ENCODE results near the gene CD1E. TPM values are rescaled to one million over a fixed set of nuclear protein-coding genes. Genes with fewer than 3 reads are reported as not detected.

The CD1E gene
- polyA plus RNA-seq (2013, experiment 1 of 2), result not detected
- not detected for polyA plus RNA-seq (2013, experiment 2 of 2)

GRCh38 chr1:158353303-158354075 lies at the start of gene CD1E:
CD1E (plus strand) TSS chr1:158353894; CDS start chr1:158353989, 95 bp downstream.
- WGBS, 2 donors (ENCODE audit: extremely low coverage in 2 of 2, insufficient read length in 2 of 2, insufficient replicate concordance in 1 of 2), result no CpG with 5 or more reads among the region's 6 CpGs
- no peak within 1 kb of the TSS for H2BK120ac ChIP-seq (ENCODE audit: low read depth, low read length)
- no peaks in the 10 kb centered on the region for H3K79me1 ChIP-seq (ENCODE audit: low read depth, low read length)
- H3K4ac ChIP-seq (ENCODE audit: low read length), result no peak within 1 kb of the TSS
- H2BK5ac ChIP-seq (ENCODE audit: low read length), result no peak within 1 kb of the TSS
- no peak within 1 kb of the TSS for H3K27ac ChIP-seq (replicated peaks; ENCODE audit: low read length)
- no peak within 1 kb of the TSS for H2AK5ac ChIP-seq (ENCODE audit: low read depth, low read length)
- H3K27me3 ChIP-seq (ENCODE audit: control insufficient read depth in 3 of 3, insufficient read depth in 3 of 3, low read depth in 1 of 3, low read length in 3 of 3), result no peaks in the 10 kb centered on the region
- H3K18ac ChIP-seq (ENCODE audit: low read length), result no peak within 1 kb of the TSS
- H4K91ac ChIP-seq (ENCODE audit: low read depth, low read length, poor library complexity), result no peak within 1 kb of the TSS
- H3K23ac ChIP-seq (ENCODE audit: low read depth, low read length, poor library complexity), result no peak within 1 kb of the TSS
- no peak within 1 kb of the TSS for H3K9ac ChIP-seq (ENCODE audit: low read depth, low read length, poor library complexity)
- H3K4me3 ChIP-seq (ENCODE audit: low read length in 2 of 2), result no peak within 1 kb of the TSS
- DNase-seq (ENCODE audit: low spot score), result no peak
- no peaks in the 10 kb centered on the region for H3K9me3 ChIP-seq (replicated peaks in 1 of 2; ENCODE audit: control insufficient read depth in 2 of 2, insufficient read depth in 1 of 2, low read depth in 1 of 2, low read length in 2 of 2)
- no peak within 1 kb of the TSS for H2BK12ac ChIP-seq (ENCODE audit: low read length)
- no peaks in the 10 kb centered on the region for H3K36me3 ChIP-seq (replicated peaks in 1 of 2; ENCODE audit: control insufficient read depth in 2 of 2, insufficient read depth in 2 of 2, low read length in 2 of 2)
- H3K4me2 ChIP-seq (ENCODE audit: insufficient read depth, low read length, poor library complexity, severe bottlenecking), result no peak within 1 kb of the TSS
- H2BK15ac ChIP-seq (ENCODE audit: low read length), result no peak within 1 kb of the TSS
- H3K4me1 ChIP-seq (ENCODE audit: control insufficient read depth in 2 of 2, insufficient read depth in 1 of 2, low read depth in 1 of 2, low read length in 2 of 2), result no peaks in the 10 kb centered on the region
- H4K8ac ChIP-seq (ENCODE audit: low read depth, low read length), result no peak within 1 kb of the TSS
- no peak within 1 kb of the TSS for H3K14ac ChIP-seq (ENCODE audit: low read length)
- no peak within 1 kb of the TSS for H2AFZ ChIP-seq (ENCODE audit: low read length)

GRCh38 chr1:158310623-158311022 lies 43.1 kb upstream of the CD1E start:
- no peak overlapping the region for H3K23ac ChIP-seq (ENCODE audit: low read depth, low read length, poor library complexity)
- WGBS, 2 donors (ENCODE audit: extremely low coverage in 2 of 2, insufficient read length in 2 of 2, insufficient replicate concordance in 1 of 2), result no CpG with 5 or more reads among the region's 1 CpG
- no peak overlapping the region for H3K4me3 ChIP-seq (ENCODE audit: low read length in 2 of 2)
- no peak overlapping the region for H2BK12ac ChIP-seq (ENCODE audit: low read length)
- no peaks in the 10 kb centered on the region for H3K79me1 ChIP-seq (ENCODE audit: low read depth, low read length)
- no peak overlapping the region for H3K18ac ChIP-seq (ENCODE audit: low read length)
- no peaks in the 10 kb centered on the region for H3K36me3 ChIP-seq (replicated peaks in 1 of 2; ENCODE audit: control insufficient read depth in 2 of 2, insufficient read depth in 2 of 2, low read length in 2 of 2)
- H2BK5ac ChIP-seq (ENCODE audit: low read length), result no peak overlapping the region
- no peak overlapping the region for H2BK120ac ChIP-seq (ENCODE audit: low read depth, low read length)
- H2BK15ac ChIP-seq (ENCODE audit: low read length), result no peak overlapping the region
- no peak overlapping the region for H3K27ac ChIP-seq (replicated peaks; ENCODE audit: low read length)
- no peak overlapping the region for H2AFZ ChIP-seq (ENCODE audit: low read length)
- H3K27me3 ChIP-seq (ENCODE audit: control insufficient read depth in 3 of 3, insufficient read depth in 3 of 3, low read depth in 1 of 3, low read length in 3 of 3), result no peaks in the 10 kb centered on the region
- no peak overlapping the region for H3K4ac ChIP-seq (ENCODE audit: low read length)
- no peak overlapping the region for H3K9ac ChIP-seq (ENCODE audit: low read depth, low read length, poor library complexity)
- H3K9me3 ChIP-seq (replicated peaks in 1 of 2; ENCODE audit: control insufficient read depth in 2 of 2, insufficient read depth in 1 of 2, low read depth in 1 of 2, low read length in 2 of 2), result no peaks in the 10 kb centered on the region
- no peak overlapping the region for H4K91ac ChIP-seq (ENCODE audit: low read depth, low read length, poor library complexity)
- H3K4me2 ChIP-seq (ENCODE audit: insufficient read depth, low read length, poor library complexity, severe bottlenecking), result no peak overlapping the region
- H4K8ac ChIP-seq (ENCODE audit: low read depth, low read length), result no peak overlapping the region
- H3K14ac ChIP-seq (ENCODE audit: low read length), result no peak overlapping the region
- no peaks in the 10 kb centered on the region for H3K4me1 ChIP-seq (ENCODE audit: control insufficient read depth in 2 of 2, insufficient read depth in 1 of 2, low read depth in 1 of 2, low read length in 2 of 2)
- DNase-seq (ENCODE audit: low spot score), result no peak
- H2AK5ac ChIP-seq (ENCODE audit: low read depth, low read length), result no peak overlapping the region

GRCh38 chr1:158311066-158311465 lies 42.6 kb upstream of the CD1E start:
- no peaks in the 10 kb centered on the region for H3K79me1 ChIP-seq (ENCODE audit: low read depth, low read length)
- H3K9me3 ChIP-seq (replicated peaks in 1 of 2; ENCODE audit: control insufficient read depth in 2 of 2, insufficient read depth in 1 of 2, low read depth in 1 of 2, low read length in 2 of 2), result no peaks in the 10 kb centered on the region
- H2BK120ac ChIP-seq (ENCODE audit: low read depth, low read length), result no peak overlapping the region
- H3K14ac ChIP-seq (ENCODE audit: low read length), result no peak overlapping the region
- WGBS, 2 donors (ENCODE audit: extremely low coverage in 2 of 2, insufficient read length in 2 of 2, insufficient replicate concordance in 1 of 2), result no CpG with 5 or more reads among the region's 2 CpGs
- H4K8ac ChIP-seq (ENCODE audit: low read depth, low read length), result no peak overlapping the region
- no peak for DNase-seq (ENCODE audit: low spot score)
- H2BK5ac ChIP-seq (ENCODE audit: low read length), result no peak overlapping the region
- H3K27me3 ChIP-seq (ENCODE audit: control insufficient read depth in 3 of 3, insufficient read depth in 3 of 3, low read depth in 1 of 3, low read length in 3 of 3), result no peaks in the 10 kb centered on the region
- H3K4me3 ChIP-seq (ENCODE audit: low read length in 2 of 2), result no peak overlapping the region
- no peak overlapping the region for H3K4ac ChIP-seq (ENCODE audit: low read length)
- no peaks in the 10 kb centered on the region for H3K36me3 ChIP-seq (replicated peaks in 1 of 2; ENCODE audit: control insufficient read depth in 2 of 2, insufficient read depth in 2 of 2, low read length in 2 of 2)
- H3K27ac ChIP-seq (replicated peaks; ENCODE audit: low read length), result no peak overlapping the region
- H3K18ac ChIP-seq (ENCODE audit: low read length), result no peak overlapping the region
- H3K4me1 ChIP-seq (ENCODE audit: control insufficient read depth in 2 of 2, insufficient read depth in 1 of 2, low read depth in 1 of 2, low read length in 2 of 2), result no peaks in the 10 kb centered on the region
- H3K23ac ChIP-seq (ENCODE audit: low read depth, low read length, poor library complexity), result no peak overlapping the region
- no peak overlapping the region for H3K4me2 ChIP-seq (ENCODE audit: insufficient read depth, low read length, poor library complexity, severe bottlenecking)
- H2AFZ ChIP-seq (ENCODE audit: low read length), result no peak overlapping the region
- no peak overlapping the region for H2BK12ac ChIP-seq (ENCODE audit: low read length)
- no peak overlapping the region for H3K9ac ChIP-seq (ENCODE audit: low read depth, low read length, poor library complexity)
- no peak overlapping the region for H2AK5ac ChIP-seq (ENCODE audit: low read depth, low read length)
- H4K91ac ChIP-seq (ENCODE audit: low read depth, low read length, poor library complexity), result no peak overlapping the region
- no peak overlapping the region for H2BK15ac ChIP-seq (ENCODE audit: low read length)

GRCh38 chr1:158323866-158324265 lies 29.8 kb upstream of the CD1E start:
- no peak overlapping the region for H3K23ac ChIP-seq (ENCODE audit: low read depth, low read length, poor library complexity)
- DNase-seq (ENCODE audit: low spot score), result no peak
- no peak overlapping the region for H3K18ac ChIP-seq (ENCODE audit: low read length)
- no peak overlapping the region for H3K14ac ChIP-seq (ENCODE audit: low read length)
- no peak overlapping the region for H2AK5ac ChIP-seq (ENCODE audit: low read depth, low read length)
- no peak overlapping the region for H2BK5ac ChIP-seq (ENCODE audit: low read length)
- H4K8ac ChIP-seq (ENCODE audit: low read depth, low read length), result no peak overlapping the region
- WGBS, 2 donors (ENCODE audit: extremely low coverage in 2 of 2, insufficient read length in 2 of 2, insufficient replicate concordance in 1 of 2), result no CpG with 5 or more reads among the region's 1 CpG
- H2BK12ac ChIP-seq (ENCODE audit: low read length), result no peak overlapping the region
- no peaks in the 10 kb centered on the region for H3K9me3 ChIP-seq (replicated peaks in 1 of 2; ENCODE audit: control insufficient read depth in 2 of 2, insufficient read depth in 1 of 2, low read depth in 1 of 2, low read length in 2 of 2)
- H3K4me3 ChIP-seq (ENCODE audit: low read length in 2 of 2), result no peak overlapping the region
- no peak overlapping the region for H3K27ac ChIP-seq (replicated peaks; ENCODE audit: low read length)
- no peak overlapping the region for H4K91ac ChIP-seq (ENCODE audit: low read depth, low read length, poor library complexity)
- no peak overlapping the region for H2AFZ ChIP-seq (ENCODE audit: low read length)
- H3K4ac ChIP-seq (ENCODE audit: low read length), result no peak overlapping the region
- no peak overlapping the region for H2BK120ac ChIP-seq (ENCODE audit: low read depth, low read length)
- H2BK15ac ChIP-seq (ENCODE audit: low read length), result no peak overlapping the region
- no peaks in the 10 kb centered on the region for H3K79me1 ChIP-seq (ENCODE audit: low read depth, low read length)
- no peak overlapping the region for H3K4me2 ChIP-seq (ENCODE audit: insufficient read depth, low read length, poor library complexity, severe bottlenecking)
- no peak overlapping the region for H3K9ac ChIP-seq (ENCODE audit: low read depth, low read length, poor library complexity)
- H3K27me3 ChIP-seq (ENCODE audit: control insufficient read depth in 3 of 3, insufficient read depth in 3 of 3, low read depth in 1 of 3, low read length in 3 of 3), result no peaks in the 10 kb centered on the region
- no peaks in the 10 kb centered on the region for H3K4me1 ChIP-seq (ENCODE audit: control insufficient read depth in 2 of 2, insufficient read depth in 1 of 2, low read depth in 1 of 2, low read length in 2 of 2)
- no peaks in the 10 kb centered on the region for H3K36me3 ChIP-seq (replicated peaks in 1 of 2; ENCODE audit: control insufficient read depth in 2 of 2, insufficient read depth in 2 of 2, low read length in 2 of 2)

All from neuronal stem cell (in vitro differentiated cells).